ENCODE data around the gene SSR3.

Gene SSR3

GRCh38 chr3:156583469-156583868 lies 28.6 kb upstream of the SSR3 start:
- no peaks in the 10 kb centered on the region for H3K4me1 ChIP-seq (ENCODE audit: control insufficient read depth, insufficient read depth, low read length)
- CTCF ChIA-PET: no interaction called here
- TF ChIP-seq ZNF10 (tag by site-specific recombination; IDR thresholded peaks at IDR 0.05) (no peak), ZXDB (tag by site-specific recombination; IDR thresholded peaks at IDR 0.05) (no peak), ZFHX2 (tag by site-specific recombination; conservative IDR thresholded peaks at IDR 0.05) (no peak), ZNF521 (tag by site-specific recombination; IDR thresholded peaks at IDR 0.05) (no peak), ZNF426 (tag by site-specific recombination; IDR thresholded peaks at IDR 0.05) (no peak), ZNF776 (tag by site-specific recombination; IDR thresholded peaks at IDR 0.05; ENCODE audit: borderline replicate concordance) (no peak), INSM2 (tag by site-specific recombination; IDR thresholded peaks at IDR 0.05) (no peak), ZSCAN18 (tag by site-specific recombination; IDR thresholded peaks at IDR 0.05) (no peak), SP3 (tag by site-specific recombination; IDR thresholded peaks at IDR 0.05) (no peak), ZNF175 (tag by site-specific recombination; IDR thresholded peaks at IDR 0.05) (no peak)
- no peak overlapping the region for H3K4me3 ChIP-seq (ENCODE audit: low read depth, low read length)
- POLR2A ChIA-PET: no interaction called here
- no peak overlapping the region for H3K27ac ChIP-seq (ENCODE audit: extremely low read depth, low read depth, low read length)
- H3K36me3 ChIP-seq (ENCODE audit: control insufficient read depth in 2 of 2, insufficient read depth in 1 of 2, low read length in 2 of 2): no peaks in the 10 kb centered on the region
- no peaks in the 10 kb centered on the region for H3K9me3 ChIP-seq (ENCODE audit: control insufficient read depth, insufficient read depth, low read depth, low read length)

GRCh38 chr3:156582532-156583183 lies 27.7 kb upstream of the SSR3 start:
- no peaks in the 10 kb centered on the region for H3K4me1 ChIP-seq (ENCODE audit: control insufficient read depth, insufficient read depth, low read length)
- no peak overlapping the region for H3K27ac ChIP-seq (ENCODE audit: extremely low read depth, low read depth, low read length)
- H3K9me3 ChIP-seq (ENCODE audit: control insufficient read depth, insufficient read depth, low read depth, low read length): no peaks in the 10 kb centered on the region
- no peaks in the 10 kb centered on the region for H3K36me3 ChIP-seq (ENCODE audit: control insufficient read depth in 2 of 2, insufficient read depth in 1 of 2, low read length in 2 of 2)
- CTCF ChIA-PET: no interaction called here
- TF ChIP-seq ZNF449 (tag by site-specific recombination; IDR thresholded peaks at IDR 0.05) (no peak), ZNF701 (tag by site-specific recombination; IDR thresholded peaks at IDR 0.05) (no peak), ZNF416 (tag by site-specific recombination; IDR thresholded peaks at IDR 0.05) (no peak), ZNF660 (tag by site-specific recombination; IDR thresholded peaks at IDR 0.05) (no peak), ZNF549 (tag by site-specific recombination; IDR thresholded peaks at IDR 0.05) (no peak), ZNF76 (tag by site-specific recombination; IDR thresholded peaks at IDR 0.05; ENCODE audit: borderline replicate concordance, low read depth) (no peak), ZBTB17 (tag by site-specific recombination; IDR thresholded peaks at IDR 0.05) (no peak), ZNF645 (tag by site-specific recombination; IDR thresholded peaks at IDR 0.05) (no peak)
- POLR2A ChIA-PET: no interaction called here
- H3K4me3 ChIP-seq (ENCODE audit: low read depth, low read length): no peak overlapping the region
